HUES64 (cell line): ENCODE results near the gene NME2. TPM values are rescaled to one million over a fixed set of nuclear protein-coding genes. Genes with fewer than 3 reads are reported as not detected.
"Not testable (repeated sequence)": the region's sequence is repeated elsewhere in the genome, so short reads cannot be mapped to it uniquely, and the experiment has no call there.

Experiments used
- H3K27ac ChIP-seq: 2 replicates; pipeline ENCODE4 v1.7.0; 2013; ENCODE audit warnings: low read depth, low read length, inconsistent platforms
- H3K27me3 ChIP-seq: 2 replicates; pipeline ENCODE4 v1.6.1; 2013; ENCODE audit warnings: mild to moderate bottlenecking, low read length; ENCODE audit not compliant: insufficient read depth
- H3K36me3 ChIP-seq: 2 replicates; pipeline ENCODE4 v1.6.1; 2013; ENCODE audit warnings: mild to moderate bottlenecking, low read length; ENCODE audit not compliant: insufficient read depth
- H3K4me1 ChIP-seq: 2 replicates; pipeline ENCODE4 v1.6.1; 2013; ENCODE audit warnings: mild to moderate bottlenecking, low read length, moderate library complexity; ENCODE audit not compliant: insufficient read depth
- H3K4me3 ChIP-seq: 2 replicates; pipeline ENCODE4 v1.5.1; 2013; ENCODE audit warnings: mild to moderate bottlenecking, low read length, moderate library complexity
- H3K9ac ChIP-seq: 2 replicates; pipeline ENCODE4 v1.6.1; 2013; ENCODE audit warnings: mild to moderate bottlenecking, low read depth, low read length
- H3K9me3 ChIP-seq: 2 replicates; pipeline ENCODE4 v1.6.1; 2013; ENCODE audit warnings: low read depth, low read length; ENCODE audit not compliant: insufficient read depth
- WGBS: fragments of 150-250, 120-280 bp; methylation state at CpG from one replicate; pipeline ENCODE4 v1.1.7; 2013; ENCODE audit warnings: missing lambda C conversion rate; 5-methylcytosine and 5-hydroxymethylcytosine counted together
- polyA plus RNA-seq, 2 experiments: library from polyadenylated mRNA; stranded (reverse); fragments of 50-300 nt; gene quantifications; one replicate each; pipeline ENCODE4 v1.2.3, GENCODE V29; 2013

NME2 gene
- 529 TPM for polyA plus RNA-seq (2013, experiment 1 of 2)
- 477 TPM for polyA plus RNA-seq (2013, experiment 2 of 2)

- peak within 1 kb of the TSS; percentile 77 for H3K27ac ChIP-seq
- peak within 1 kb of the TSS; percentile 90 for H3K4me3 ChIP-seq
- peaks cover 62% of the 10 kb centered on the region for H3K36me3 ChIP-seq
- under 1% methylated on average over 98 of the region's 98 CpGs for whole genome bisulfite sequencing
- H3K27me3 ChIP-seq: no peaks in the 10 kb centered on the region
- peaks cover 2% of the 10 kb centered on the region for H3K4me1 ChIP-seq
- peak within 1 kb of the TSS; percentile 96 for H3K9ac ChIP-seq
- H3K9me3 ChIP-seq: no peaks in the 10 kb centered on the region
Observed at GRCh38 chr17:51166198-51166986, at the start of gene NME2. Gene NME2 (plus strand): TSS chr17:51166411. CDS start chr17:51166831, 420 bp downstream.

GRCh38 chr17:51118330-51119195 lies 47.6 kb upstream of the NME2 start:
- no peak overlapping the region for H3K9ac ChIP-seq
- no peaks in the 10 kb centered on the region for H3K27me3 ChIP-seq
- no peaks in the 10 kb centered on the region for H3K36me3 ChIP-seq
- H3K9me3 ChIP-seq: no peaks in the 10 kb centered on the region
- no peak overlapping the region for H3K27ac ChIP-seq
- peak overlapping the region; percentile 100 for H3K4me3 ChIP-seq
- H3K4me1 ChIP-seq: peaks cover 8% of the 10 kb centered on the region; the same call in 1 of the 2 replicates
- 94% methylated on average over 13 of the region's 14 CpGs for WGBS

- Histone ChIP-seq H3K4me1 (peaks cover 8% of the 10 kb centered on the region; the same call in 1 of the 2 replicates), H3K27ac (peak overlapping the region; percentile 84; the same call in 1 of the 2 replicates)
- 5% methylated on average over 45 of the region's 49 CpGs for WGBS
Observed at GRCh38 chr17:51119415-51120356, 46.5 kb upstream of the NME2 start.

GRCh38 chr17:51120357-51120738 lies 45.9 kb upstream of the NME2 start:
- Histone ChIP-seq H3K4me1 (peaks cover 8% of the 10 kb centered on the region; the same call in 1 of the 2 replicates), H3K27me3 (no peaks in the 10 kb centered on the region), H3K9ac (peak overlapping the region; percentile 78), H3K36me3 (no peaks in the 10 kb centered on the region), H3K9me3 (no peaks in the 10 kb centered on the region), H3K4me3 (peak overlapping the region; percentile 100), H3K27ac (peak overlapping the region; percentile 84; the same call in 1 of the 2 replicates)
- under 1% methylated on average over 42 of the region's 42 CpGs for WGBS

More at GRCh38 chr17:51119415-51120356, 46.5 kb upstream of the NME2 start:
- peak overlapping the region; percentile 100 for H3K4me3 ChIP-seq
- no peaks in the 10 kb centered on the region for H3K27me3 ChIP-seq
- no peaks in the 10 kb centered on the region for H3K9me3 ChIP-seq
- peak overlapping the region; percentile 78 for H3K9ac ChIP-seq
- H3K36me3 ChIP-seq: no peaks in the 10 kb centered on the region

GRCh38 chr17:51120739-51121619 lies 45.2 kb upstream of the NME2 start, which contains the start of gene SPAG9:
Gene SPAG9 (minus strand): TSS chr17:51120868. CDS start chr17:51120656, 212 bp downstream.
- H3K9me3 ChIP-seq: no peaks in the 10 kb centered on the region
- H3K4me3 ChIP-seq: peak within 1 kb of the TSS; percentile 100
- no peaks in the 10 kb centered on the region for H3K36me3 ChIP-seq
- peaks cover 8% of the 10 kb centered on the region; the same call in 1 of the 2 replicates for H3K4me1 ChIP-seq
- no peaks in the 10 kb centered on the region for H3K27me3 ChIP-seq
- peak within 1 kb of the TSS; percentile 86; the same call in 1 of the 2 replicates for H3K27ac ChIP-seq
- peak within 1 kb of the TSS; percentile 78 for H3K9ac ChIP-seq
- under 1% methylated on average over 63 of the region's 68 CpGs for WGBS

GRCh38 chr17:51121620-51122472 lies 44.4 kb upstream of the NME2 start:
- peak overlapping the region; percentile 70 for H3K4me3 ChIP-seq
- peaks cover 8% of the 10 kb centered on the region; the same call in 1 of the 2 replicates for H3K4me1 ChIP-seq
- no peaks in the 10 kb centered on the region for H3K36me3 ChIP-seq
- H3K9me3 ChIP-seq: no peaks in the 10 kb centered on the region
- H3K9ac ChIP-seq: peak overlapping the region; percentile 78
- no peaks in the 10 kb centered on the region for H3K27me3 ChIP-seq
- 9% methylated on average over 15 of the region's 23 CpGs for WGBS
- peak overlapping the region; percentile 86; the same call in 1 of the 2 replicates for H3K27ac ChIP-seq

- H3K4me3 ChIP-seq: peak overlapping the region; percentile 70
- H3K4me1 ChIP-seq, H3K9me3 ChIP-seq, H3K27me3 ChIP-seq, H3K36me3 ChIP-seq, H3K9ac ChIP-seq: not testable (repeated sequence)
- WGBS: 92% methylated on average over 6 of the region's 10 CpGs
- H3K27ac ChIP-seq: peak overlapping the region; percentile 86; the same call in 1 of the 2 replicates
Observed at GRCh38 chr17:51122473-51123115, 43.6 kb upstream of the NME2 start.

GRCh38 chr17:51124640-51125503 lies 41.3 kb upstream of the NME2 start:
- Histone ChIP-seq H3K27me3 (no peaks in the 10 kb centered on the region), H3K4me3 (no peak overlapping the region), H3K9ac (no peak overlapping the region), H3K9me3 (no peaks in the 10 kb centered on the region), H3K27ac (no peak overlapping the region), H3K4me1 (no peaks in the 10 kb centered on the region), H3K36me3 (no peaks in the 10 kb centered on the region)
- WGBS: 95% methylated on average over 5 of the region's 5 CpGs
